HEK293 (cell line): ENCODE measurements around the gene TMEM252.
A peak's percentile ranks its signal among the peaks of the same experiment; 100 is the strongest.

Source experiments
- CTCF ChIA-PET: fragments of 350-600 bp; formaldehyde crosslinking; extraction: SDS; loops from one replicate; lab custom pipeline; 2021; ENCODE audit warnings: antibody characterized with exemption; lab: Yijun Ruan, JAX
- POLR2A ChIA-PET: fragments of 300-600 bp; formaldehyde crosslinking; extraction: SDS; loops from one replicate; lab custom pipeline; 2020; ENCODE audit warnings: antibody characterized with exemption, inconsistent platforms; lab: Yijun Ruan, JAX
- H3K27ac ChIP-seq: fragments of 200-500 bp; sonication (Bioruptor generic); 2 replicates; pipeline ENCODE4 v1.5.1; 2014; ENCODE audit warnings: low read depth, low read length, control low read depth, inconsistent platforms; ENCODE audit errors: extremely low read depth
- H3K36me3 ChIP-seq, 2 experiments: fragments of 200-500 bp in 1 of 2; sonication (Bioruptor generic) in 1 of 2; 1 replicate in 1 of 2; 2 replicates in 1 of 2; pipeline ENCODE4 v1.5.1; 2014 to 2017; ENCODE audit warnings: inconsistent platforms in 2 of 2, low read length in 2 of 2; ENCODE audit not compliant: control insufficient read depth in 2 of 2, insufficient read depth in 1 of 2
- H3K4me1 ChIP-seq: fragments of 200-500 bp; sonication (Bioruptor generic); 2 replicates; pipeline ENCODE4 v1.5.1; 2014; ENCODE audit warnings: mild to moderate bottlenecking, low read length, inconsistent platforms; ENCODE audit not compliant: control insufficient read depth, insufficient read depth
- H3K4me3 ChIP-seq: 2 replicates; pipeline ENCODE4 v1.5.1; 2011; ENCODE audit warnings: low read depth, mild to moderate bottlenecking, control low read depth, low read length, moderate library complexity
- H3K9me3 ChIP-seq: fragments of 200-500 bp; sonication (Bioruptor generic); 2 replicates; pipeline ENCODE4 v1.5.1; 2014; ENCODE audit warnings: low read depth, low read length, inconsistent platforms; ENCODE audit not compliant: control insufficient read depth, insufficient read depth
- SALL2 ChIP-seq: fragments of 450-650 bp; formaldehyde crosslinking; IDR thresholded peaks from 2 replicates; pipeline ENCODE4 v1.5.0; 2017; ENCODE audit warnings: missing biosample characterization, mild to moderate bottlenecking, missing genetic modification characterization, borderline replicate concordance
- SP7 ChIP-seq: fragments of 450-650 bp; formaldehyde crosslinking; IDR thresholded peaks from 2 replicates; pipeline ENCODE4 v1.5.1; 2016; ENCODE audit warnings: missing biosample characterization, missing genetic modification characterization
- WT1 ChIP-seq: fragments of 450-650 bp; formaldehyde crosslinking; IDR thresholded peaks from 2 replicates; pipeline ENCODE4 v1.5.1; 2016; ENCODE audit warnings: missing biosample characterization, missing genetic modification characterization
- ZBTB20 ChIP-seq: fragments of 450-650 bp; formaldehyde crosslinking; IDR thresholded peaks from 2 replicates; pipeline ENCODE4 v1.5.1; 2016; ENCODE audit warnings: missing biosample characterization, missing genetic modification characterization
- ZBTB8A ChIP-seq: fragments of 450-650 bp; formaldehyde crosslinking; IDR thresholded peaks from 2 replicates; pipeline ENCODE4 v1.5.1; 2016; ENCODE audit warnings: missing biosample characterization, missing genetic modification characterization
- ZFP3 ChIP-seq: fragments of 450-650 bp; formaldehyde crosslinking; IDR thresholded peaks from 2 replicates; pipeline ENCODE4 v1.5.1; 2016; ENCODE audit warnings: low read depth, missing biosample characterization, missing genetic modification characterization
- ZNF10 ChIP-seq: fragments of 450-650 bp; formaldehyde crosslinking; IDR thresholded peaks from 2 replicates; pipeline ENCODE4 v1.5.1; 2017; ENCODE audit warnings: missing biosample characterization, missing genetic modification characterization
- ZNF211 ChIP-seq: fragments of 450-650 bp; formaldehyde crosslinking; IDR thresholded peaks from 2 replicates; pipeline ENCODE4 v1.5.1; 2016; ENCODE audit warnings: low read depth, missing biosample characterization, missing genetic modification characterization
- ZNF24 ChIP-seq: fragments of 450-650 bp; formaldehyde crosslinking; IDR thresholded peaks from 2 replicates; pipeline ENCODE4 v1.5.1; 2016; ENCODE audit warnings: missing biosample characterization, missing genetic modification characterization
- ZNF280D ChIP-seq: fragments of 450-650 bp; formaldehyde crosslinking; IDR thresholded peaks from 2 replicates; pipeline ENCODE4 v1.5.1; 2016; ENCODE audit warnings: missing biosample characterization, missing genetic modification characterization
- ZNF324 ChIP-seq: fragments of 450-650 bp; formaldehyde crosslinking; IDR thresholded peaks from 2 replicates; pipeline ENCODE4 v1.5.1; 2016; ENCODE audit warnings: missing biosample characterization, missing genetic modification characterization
- ZNF335 ChIP-seq: fragments of 450-650 bp; formaldehyde crosslinking; conservative IDR thresholded peaks from 2 replicates; pipeline ENCODE4 v1.5.1; 2016; ENCODE audit warnings: missing biosample characterization, missing genetic modification characterization
- ZNF341 ChIP-seq: fragments of 450-650 bp; formaldehyde crosslinking; IDR thresholded peaks from 2 replicates; pipeline ENCODE4; 2016; ENCODE audit warnings: low read depth, missing biosample characterization, missing genetic modification characterization
- ZNF37A ChIP-seq: fragments of 450-650 bp; IDR thresholded peaks from 2 replicates; pipeline ENCODE4 v1.5.1; 2018; ENCODE audit warnings: missing biosample characterization, missing genetic modification characterization
- ZNF416 ChIP-seq: fragments of 450-650 bp; formaldehyde crosslinking; IDR thresholded peaks from 2 replicates; pipeline ENCODE4 v1.5.1; 2016; ENCODE audit warnings: missing biosample characterization, missing genetic modification characterization
- ZNF521 ChIP-seq: fragments of 450-650 bp; formaldehyde crosslinking; IDR thresholded peaks from 2 replicates; pipeline ENCODE4 v1.5.1; 2017; ENCODE audit warnings: missing biosample characterization, mild to moderate bottlenecking, missing genetic modification characterization
- ZNF549 ChIP-seq: fragments of 450-650 bp; IDR thresholded peaks from 2 replicates; pipeline ENCODE4 v1.5.1; 2018; ENCODE audit warnings: missing biosample characterization, missing genetic modification characterization, mild to moderate bottlenecking, inconsistent platforms, moderate library complexity
- ZNF600 ChIP-seq: fragments of 450-650 bp; formaldehyde crosslinking; IDR thresholded peaks from 2 replicates; pipeline ENCODE4 v1.5.1; 2016; ENCODE audit warnings: missing biosample characterization, missing genetic modification characterization
- ZNF654 ChIP-seq: fragments of 450-650 bp; formaldehyde crosslinking; IDR thresholded peaks from 2 replicates; pipeline ENCODE4 v1.5.1; 2016; ENCODE audit warnings: low read depth, missing biosample characterization, missing genetic modification characterization
- ZNF768 ChIP-seq: fragments of 450-650 bp; formaldehyde crosslinking; IDR thresholded peaks from 2 replicates; pipeline ENCODE4 v1.5.1; 2018; ENCODE audit warnings: missing biosample characterization, mild to moderate bottlenecking, missing genetic modification characterization
- ZNF776 ChIP-seq: fragments of 450-650 bp; formaldehyde crosslinking; IDR thresholded peaks from 2 replicates; pipeline ENCODE4 v1.5.0; 2017; ENCODE audit warnings: missing biosample characterization, missing genetic modification characterization, borderline replicate concordance
- ZSCAN16 ChIP-seq: fragments of 450-650 bp; formaldehyde crosslinking; IDR thresholded peaks from 2 replicates; pipeline ENCODE4 v1.5.1; 2016; ENCODE audit warnings: missing biosample characterization, missing genetic modification characterization
- ZXDB ChIP-seq: fragments of 450-650 bp; formaldehyde crosslinking; IDR thresholded peaks from 2 replicates; pipeline ENCODE4 v1.5.1; 2016; ENCODE audit warnings: missing biosample characterization, missing genetic modification characterization
- TF ChIP-seq, protein P1 (sequence below): fragments of 450-650 bp; formaldehyde crosslinking; IDR thresholded peaks from 2 replicates; pipeline ENCODE4; 2016; ENCODE audit warnings: missing biosample characterization, missing genetic modification characterization

TMEM252 gene

DNA sequence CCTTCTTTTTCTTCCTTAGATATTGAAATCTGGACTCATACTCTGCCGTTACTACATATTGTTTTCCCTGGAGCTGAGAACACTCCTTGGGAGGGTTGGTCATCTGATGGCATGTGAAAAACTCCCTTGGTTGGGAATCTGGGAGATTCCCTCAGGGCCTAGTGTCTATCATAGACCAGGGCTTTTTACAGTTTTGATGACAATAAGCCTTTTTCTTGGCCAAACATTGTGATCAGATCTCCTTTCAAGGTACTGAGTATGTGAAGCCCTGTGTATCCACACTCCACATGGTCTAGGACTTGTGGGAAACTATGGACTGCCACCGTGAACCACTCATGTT lies 32.9 kb downstream of the TMEM252 start:
- POLR2A ChIA-PET = no interaction called here
- TF ChIP-seq ZBTB20 (tag by site-specific recombination) = no peak
- H3K27ac ChIP-seq = no peak overlapping the region
- no peaks in the 10 kb centered on the region for H3K36me3 ChIP-seq
- CTCF ChIA-PET = interaction anchor here (0.6 to 3.3 kb wide), 17 partner anchors 9 to 492 kb away, joined by 3 to 18 read pairs (median 4); no protein-coding TSS in a partner anchor
- no peaks in the 10 kb centered on the region for H3K9me3 ChIP-seq
- H3K4me3 ChIP-seq = no peak overlapping the region
- H3K4me1 ChIP-seq = no peaks in the 10 kb centered on the region

DNA sequence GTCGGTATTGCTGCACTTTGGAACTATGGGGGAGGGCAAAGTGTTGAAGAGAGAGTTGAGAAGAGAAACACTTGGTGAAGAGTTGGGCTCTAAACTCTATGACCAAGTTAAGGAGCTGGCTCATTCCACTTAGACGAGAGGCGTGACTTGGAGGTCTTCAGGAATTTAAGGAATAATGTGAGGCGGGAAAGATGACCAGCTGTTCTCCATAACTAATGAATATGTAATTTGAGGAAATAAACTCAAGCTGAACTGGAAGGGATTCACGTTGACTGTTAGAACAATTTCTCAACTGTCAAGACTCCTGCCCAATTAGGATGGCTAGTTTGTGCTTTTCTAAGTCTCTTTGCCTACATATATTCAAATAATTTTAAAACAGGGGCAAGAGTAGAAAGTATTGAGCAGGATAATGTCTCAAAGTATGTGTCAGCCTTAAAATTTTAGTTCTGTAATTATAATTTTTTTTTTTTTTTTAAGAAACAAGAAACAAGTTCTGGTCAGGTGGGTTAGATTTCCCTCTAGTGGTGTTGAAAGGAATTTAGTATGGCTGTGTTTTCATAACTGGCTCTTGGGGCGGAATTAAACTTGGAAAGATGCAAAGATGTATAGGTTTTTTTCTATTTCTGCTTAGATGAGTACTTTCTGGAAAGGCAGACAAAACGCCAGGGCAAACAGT lies 33.4 kb downstream of the TMEM252 start:
- POLR2A ChIA-PET = no interaction called here
- no peaks in the 10 kb centered on the region for H3K36me3 ChIP-seq
- no peak overlapping the region for H3K4me3 ChIP-seq
- no peak overlapping the region for H3K27ac ChIP-seq
- H3K9me3 ChIP-seq = no peaks in the 10 kb centered on the region
- TF ChIP-seq WT1 (tag by site-specific recombination) = no peak
- TF ChIP-seq ZNF654 (tag by site-specific recombination) = peak; percentile 51
- H3K4me1 ChIP-seq = no peaks in the 10 kb centered on the region
- CTCF ChIA-PET = interaction anchor here (0.5 to 3.3 kb wide), 20 partner anchors 9 to 492 kb away, joined by 3 to 18 read pairs (median 4); no protein-coding TSS in a partner anchor

GRCh38 chr9:68506551-68506950 lies 34.1 kb downstream of the TMEM252 start:
- H3K4me1 ChIP-seq = no peaks in the 10 kb centered on the region
- H3K36me3 ChIP-seq = no peaks in the 10 kb centered on the region
- ChIA-PET POLR2A (no interaction called here), CTCF (interaction anchor here (0.5 to 1.9 kb wide), 13 partner anchors 10 to 679 kb away, joined by 3 to 17 read pairs (median 3); no protein-coding TSS in a partner anchor)
- H3K4me3 ChIP-seq = no peak overlapping the region
- no peaks in the 10 kb centered on the region for H3K9me3 ChIP-seq
- H3K27ac ChIP-seq = no peak overlapping the region
- TF ChIP-seq SP7 (tag by site-specific recombination) (no peak), ZNF24 (tag by site-specific recombination) (no peak), ZNF600 (no peak), ZNF211 (tag by site-specific recombination) (no peak)

DNA sequence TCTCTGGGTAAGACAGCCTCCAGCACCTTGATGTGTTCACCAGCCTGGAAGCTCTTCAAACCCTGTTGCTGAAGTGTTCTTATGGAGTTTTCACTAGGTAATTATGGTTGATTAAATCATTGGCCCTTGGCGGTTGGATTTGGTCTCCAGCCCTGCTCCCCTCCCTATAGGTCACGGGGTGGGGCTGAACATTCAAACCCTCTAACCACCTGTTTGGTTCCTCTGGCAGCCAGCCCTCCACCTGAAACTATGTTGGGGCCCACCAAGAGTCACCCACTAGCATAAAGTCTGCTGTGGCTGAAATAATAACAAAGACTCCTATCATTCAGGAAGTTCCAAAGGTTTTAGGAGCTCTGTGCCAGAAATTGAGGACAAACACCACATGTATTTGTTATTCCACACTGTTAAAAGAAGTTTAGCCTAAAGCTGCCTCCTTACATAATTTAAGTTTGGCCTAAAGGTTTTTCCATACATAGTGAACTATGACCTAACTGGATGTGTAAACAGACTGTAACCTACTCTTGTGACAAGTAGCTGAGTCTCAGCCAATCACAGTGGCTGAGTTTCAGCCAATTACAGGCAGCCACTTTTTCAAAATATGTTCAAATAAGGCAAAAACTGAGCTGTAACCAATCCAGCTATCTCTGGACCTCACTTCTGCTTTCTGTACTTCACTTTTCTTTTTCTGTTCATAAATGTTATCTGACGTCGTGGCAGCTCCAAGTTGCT lies 34.8 kb downstream of the TMEM252 start:
- no peaks in the 10 kb centered on the region for H3K9me3 ChIP-seq
- no peaks in the 10 kb centered on the region for H3K36me3 ChIP-seq
- ChIA-PET CTCF (interaction anchor here (0.7 to 1.9 kb wide), 8 partner anchors 9 to 680 kb away, joined by 3 to 17 read pairs (median 3); no protein-coding TSS in a partner anchor), POLR2A (no interaction called here)
- no peak overlapping the region for H3K27ac ChIP-seq
- H3K4me1 ChIP-seq = no peaks in the 10 kb centered on the region
- H3K4me3 ChIP-seq = no peak overlapping the region
- TF ChIP-seq ZNF335 (tag by site-specific recombination) (no peak), ZNF37A (no peak), WT1 (tag by site-specific recombination) (no peak), ZNF10 (tag by site-specific recombination) (no peak), ZNF341 (tag by site-specific recombination) (no peak), ZNF416 (no peak), ZNF324 (tag by site-specific recombination) (no peak), ZNF776 (tag by site-specific recombination) (no peak), ZFP3 (tag by site-specific recombination) (no peak), ZNF280D (tag by site-specific recombination) (no peak), ZSCAN16 (tag by site-specific recombination) (no peak), ZBTB8A (no peak), ZNF768 (tag by site-specific recombination) (no peak), SALL2 (no peak), ZNF521 (tag by site-specific recombination) (no peak), ZXDB (tag by site-specific recombination) (no peak), ZNF549 (no peak)
- TF ChIP-seq, protein P1, sequence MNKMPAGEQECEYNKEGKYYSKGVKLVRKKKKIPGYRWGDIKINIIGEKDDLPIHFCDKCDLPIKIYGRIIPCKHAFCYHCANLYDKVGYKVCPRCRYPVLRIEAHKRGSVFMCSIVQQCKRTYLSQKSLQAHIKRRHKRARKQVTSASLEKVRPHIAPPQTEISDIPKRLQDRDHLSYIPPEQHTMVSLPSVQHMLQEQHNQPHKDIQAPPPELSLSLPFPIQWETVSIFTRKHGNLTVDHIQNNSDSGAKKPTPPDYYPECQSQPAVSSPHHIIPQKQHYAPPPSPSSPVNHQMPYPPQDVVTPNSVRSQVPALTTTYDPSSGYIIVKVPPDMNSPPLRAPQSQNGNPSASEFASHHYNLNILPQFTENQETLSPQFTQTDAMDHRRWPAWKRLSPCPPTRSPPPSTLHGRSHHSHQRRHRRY (tag by site-specific recombination) = no peak
